K562 (cell line): ENCODE data around the gene SUV39H2. TPM values are rescaled to one million over a fixed set of nuclear protein-coding genes. Genes with fewer than 3 reads are reported as not detected.

Experiments used
- FIP1L1 ChIP-seq: fragments of 200-400 bp; formaldehyde crosslinking; IDR thresholded peaks from 2 replicates; pipeline ENCODE4 v1.6.1; 2018; ENCODE audit warnings: mild to moderate bottlenecking, low read depth, low read length; ENCODE audit not compliant: poor library complexity, severe bottlenecking
- GABPA ChIP-seq: fragments of 200-800 bp; sonication (Bioruptor generic); conservative IDR thresholded peaks from 2 replicates; pipeline ENCODE4 v1.6.1; 2016; ENCODE audit warnings: low read depth, missing genetic modification characterization, missing compliant biosample characterization
- KLF13 ChIP-seq: fragments of 450-650 bp; IDR thresholded peaks from 2 replicates; pipeline ENCODE4 v1.6.1; 2016; ENCODE audit warnings: missing genetic modification characterization, low read depth, mild to moderate bottlenecking, missing compliant biosample characterization, moderate library complexity, borderline replicate concordance
- NR4A1 ChIP-seq, 2 experiments: fragments of 250-450 bp in 1 of 2; fragments of 450-650 bp in 1 of 2; sonication (Bioruptor Pico) in 1 of 2; IDR thresholded peaks; 2 replicates each; pipeline versions ENCODE4 v1.4.0 to v1.6.1; 2016 to 2020; ENCODE audit warnings: mild to moderate bottlenecking in 2 of 2, missing compliant biosample characterization in 1 of 2, missing genetic modification characterization in 1 of 2, moderate library complexity in 1 of 2
- ZNF217 ChIP-seq: sonication (generic); formaldehyde crosslinking; IDR thresholded peaks from 2 replicates; pipeline ENCODE4 v1.8.0; 2022; ENCODE audit warnings: mild to moderate bottlenecking, missing genetic modification reagents
- polyA plus RNA-seq, 8 experiments: library from polyadenylated mRNA; depleted of rRNA in 4 of 8; stranded (reverse) in 5 of 8; unstranded in 3 of 8; fragments of >200 nt; fragmentation: Nextera tagmentation in 2 of 8; fragmentation: Illumina TruSeq in 1 of 8; extraction: Ambion mirVana in 2 of 8; extraction: Trizol in 1 of 8; gene quantifications; 2 replicates each; pipeline versions ENCODE4 v1.2.1 to v1.2.3, GENCODE V29; 2011 to 2014; ENCODE audit warnings: inconsistent platforms in 1 of 8, missing spikeins in 1 of 8
- total RNA-seq, 7 experiments: library from RNA; depleted of rRNA in 6 of 7; stranded (reverse); fragments of >200 nt in 6 of 7; fragmentation: Illumina TruSeq in 2 of 7; extraction: Trizol in 2 of 7; gene quantifications; 2 replicates each; pipeline versions ENCODE4 v1.2.1 to v1.2.3, GENCODE V29; 2011 to 2021; ENCODE audit warnings: low replicate concordance in 1 of 7
- TF ChIP-seq, protein P1 (sequence below), 2 experiments: fragments of 450-650 bp; conservative IDR thresholded peaks; 2 replicates each; pipeline ENCODE4 v1.6.1; 2017; ENCODE audit warnings: mild to moderate bottlenecking in 2 of 2, moderate library complexity in 2 of 2
- TF ChIP-seq, protein P2 (sequence below): fragments of 450-650 bp; formaldehyde crosslinking; IDR thresholded peaks from 2 replicates; pipeline ENCODE4 v1.4.0; 2020; ENCODE audit warnings: mild to moderate bottlenecking, moderate library complexity

SUV39H2 gene
- total and polyA plus RNA-seq, 9 of the 15 experiments (the other 6 are each of a cell fraction or from before 2014, with no cell fraction given) = 24.1 to 54.3 (median 41.3) TPM

DNA sequence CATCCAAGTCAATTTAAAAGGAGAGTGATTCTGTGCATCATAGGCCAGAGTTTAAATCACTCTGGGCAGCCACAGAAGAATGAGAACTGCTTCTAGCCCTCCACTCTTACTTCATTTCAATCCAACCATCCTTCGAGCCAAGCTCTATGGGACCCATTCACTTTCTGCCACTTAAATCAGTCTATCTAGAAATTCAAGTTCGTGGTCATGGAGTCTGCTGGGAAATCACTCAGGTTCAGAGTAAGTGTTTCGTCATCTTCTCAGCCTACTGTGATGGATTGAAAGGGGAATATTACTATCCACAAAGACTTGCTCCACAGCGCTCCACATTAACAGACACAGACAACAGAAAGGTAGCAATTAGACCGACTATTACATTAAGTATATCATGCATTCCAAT is 70.6 kb downstream of the SUV39H2 start (continued):
- TF ChIP-seq, protein P1, sequence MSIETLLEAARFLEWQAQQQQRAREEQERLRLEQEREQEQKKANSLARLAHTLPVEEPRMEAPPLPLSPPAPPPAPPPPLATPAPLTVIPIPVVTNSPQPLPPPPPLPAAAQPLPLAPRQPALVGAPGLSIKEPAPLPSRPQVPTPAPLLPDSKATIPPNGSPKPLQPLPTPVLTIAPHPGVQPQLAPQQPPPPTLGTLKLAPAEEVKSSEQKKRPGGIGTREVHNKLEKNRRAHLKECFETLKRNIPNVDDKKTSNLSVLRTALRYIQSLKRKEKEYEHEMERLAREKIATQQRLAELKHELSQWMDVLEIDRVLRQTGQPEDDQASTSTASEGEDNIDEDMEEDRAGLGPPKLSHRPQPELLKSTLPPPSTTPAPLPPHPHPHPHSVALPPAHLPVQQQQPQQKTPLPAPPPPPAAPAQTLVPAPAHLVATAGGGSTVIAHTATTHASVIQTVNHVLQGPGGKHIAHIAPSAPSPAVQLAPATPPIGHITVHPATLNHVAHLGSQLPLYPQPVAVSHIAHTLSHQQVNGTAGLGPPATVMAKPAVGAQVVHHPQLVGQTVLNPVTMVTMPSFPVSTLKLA (conservative IDR thresholded peaks at IDR 0.05) = no peak
- TF ChIP-seq FIP1L1 (no peak), ZNF217 (CRISPR knock-in tag) (no peak), NR4A1 (CRISPR knock-in tag; IDR thresholded peaks at IDR 0.05) (no peak), NR4A1 (tag; IDR thresholded peaks at IDR 0.05) (no peak), GABPA (no peak), KLF13 (no peak)
- TF ChIP-seq, protein P2, sequence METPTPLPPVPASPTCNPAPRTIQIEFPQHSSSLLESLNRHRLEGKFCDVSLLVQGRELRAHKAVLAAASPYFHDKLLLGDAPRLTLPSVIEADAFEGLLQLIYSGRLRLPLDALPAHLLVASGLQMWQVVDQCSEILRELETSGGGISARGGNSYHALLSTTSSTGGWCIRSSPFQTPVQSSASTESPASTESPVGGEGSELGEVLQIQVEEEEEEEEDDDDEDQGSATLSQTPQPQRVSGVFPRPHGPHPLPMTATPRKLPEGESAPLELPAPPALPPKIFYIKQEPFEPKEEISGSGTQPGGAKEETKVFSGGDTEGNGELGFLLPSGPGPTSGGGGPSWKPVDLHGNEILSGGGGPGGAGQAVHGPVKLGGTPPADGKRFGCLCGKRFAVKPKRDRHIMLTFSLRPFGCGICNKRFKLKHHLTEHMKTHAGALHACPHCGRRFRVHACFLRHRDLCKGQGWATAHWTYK (CRISPR knock-in tag) = no peak
